Measurements from ENCODE around the gene CHRM2. TPM values are rescaled to one million over a fixed set of nuclear protein-coding genes. Genes with fewer than 3 reads are reported as not detected.

CHRM2 gene
- polyA plus RNA-seq, 1 donor from 2014 or later: 0.05 TPM

- H3K4me3 ChIP-seq (ENCODE audit: low read length): peak overlapping the region; percentile 78
- no peaks in the 10 kb centered on the region for H3K79me2 ChIP-seq (replicated peaks; ENCODE audit: insufficient read depth, low read length)
- H3K9ac ChIP-seq (ENCODE audit: low read length): no peak overlapping the region
- H3K27me3 ChIP-seq (ENCODE audit: insufficient read depth, low read depth, low read length): peaks cover 71% of the 10 kb centered on the region
- TF ChIP-seq MXI1 (conservative IDR thresholded peaks at IDR 0.05; ENCODE audit: poor library complexity, severe bottlenecking) (no peak), EP300 (conservative IDR thresholded peaks at IDR 0.05; ENCODE audit: poor library complexity, severe bottlenecking) (no peak), EZH2 (IDR thresholded peaks at IDR 0.05; ENCODE audit: borderline replicate concordance, insufficient read depth, low read length, poor library complexity, severe bottlenecking) (no peak), RAD21 (conservative IDR thresholded peaks at IDR 0.05) (no peak), CTCF (IDR thresholded peaks at IDR 0.05; ENCODE audit: poor library complexity, severe bottlenecking) (no peak), SMC3 (conservative IDR thresholded peaks at IDR 0.05; ENCODE audit: poor library complexity) (no peak)
- TF ChIP-seq, protein P1, sequence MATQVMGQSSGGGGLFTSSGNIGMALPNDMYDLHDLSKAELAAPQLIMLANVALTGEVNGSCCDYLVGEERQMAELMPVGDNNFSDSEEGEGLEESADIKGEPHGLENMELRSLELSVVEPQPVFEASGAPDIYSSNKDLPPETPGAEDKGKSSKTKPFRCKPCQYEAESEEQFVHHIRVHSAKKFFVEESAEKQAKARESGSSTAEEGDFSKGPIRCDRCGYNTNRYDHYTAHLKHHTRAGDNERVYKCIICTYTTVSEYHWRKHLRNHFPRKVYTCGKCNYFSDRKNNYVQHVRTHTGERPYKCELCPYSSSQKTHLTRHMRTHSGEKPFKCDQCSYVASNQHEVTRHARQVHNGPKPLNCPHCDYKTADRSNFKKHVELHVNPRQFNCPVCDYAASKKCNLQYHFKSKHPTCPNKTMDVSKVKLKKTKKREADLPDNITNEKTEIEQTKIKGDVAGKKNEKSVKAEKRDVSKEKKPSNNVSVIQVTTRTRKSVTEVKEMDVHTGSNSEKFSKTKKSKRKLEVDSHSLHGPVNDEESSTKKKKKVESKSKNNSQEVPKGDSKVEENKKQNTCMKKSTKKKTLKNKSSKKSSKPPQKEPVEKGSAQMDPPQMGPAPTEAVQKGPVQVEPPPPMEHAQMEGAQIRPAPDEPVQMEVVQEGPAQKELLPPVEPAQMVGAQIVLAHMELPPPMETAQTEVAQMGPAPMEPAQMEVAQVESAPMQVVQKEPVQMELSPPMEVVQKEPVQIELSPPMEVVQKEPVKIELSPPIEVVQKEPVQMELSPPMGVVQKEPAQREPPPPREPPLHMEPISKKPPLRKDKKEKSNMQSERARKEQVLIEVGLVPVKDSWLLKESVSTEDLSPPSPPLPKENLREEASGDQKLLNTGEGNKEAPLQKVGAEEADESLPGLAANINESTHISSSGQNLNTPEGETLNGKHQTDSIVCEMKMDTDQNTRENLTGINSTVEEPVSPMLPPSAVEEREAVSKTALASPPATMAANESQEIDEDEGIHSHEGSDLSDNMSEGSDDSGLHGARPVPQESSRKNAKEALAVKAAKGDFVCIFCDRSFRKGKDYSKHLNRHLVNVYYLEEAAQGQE (IDR thresholded peaks at IDR 0.05; ENCODE audit: borderline replicate concordance): no peak
- H3K27ac ChIP-seq (ENCODE audit: low read length): no peak overlapping the region
- H3F3A ChIP-seq (ENCODE audit: insufficient read depth, low read length, poor library complexity, severe bottlenecking): no peaks in the 10 kb centered on the region
- H3K9me3 ChIP-seq (ENCODE audit: low read length): no peaks in the 10 kb centered on the region
- no peaks in the 10 kb centered on the region for H4K20me1 ChIP-seq (ENCODE audit: insufficient read depth)
- H3K36me3 ChIP-seq (ENCODE audit: insufficient read depth, low read length): no peaks in the 10 kb centered on the region
- H3K9me2 ChIP-seq (ENCODE audit: insufficient read depth, low read length): no peaks in the 10 kb centered on the region
- no peak overlapping the region for H2AFZ ChIP-seq (ENCODE audit: low read depth, low read length)
- peak overlapping the region; percentile 98 for H3K4me2 ChIP-seq (ENCODE audit: low read length)
Observed at GRCh38 chr7:136869991-136870865, 1.8 kb downstream of the CHRM2 start.

- no peak overlapping the region for H3K9ac ChIP-seq (ENCODE audit: low read length)
- H2AFZ ChIP-seq (ENCODE audit: low read depth, low read length): no peak overlapping the region
- no peaks in the 10 kb centered on the region for H3K36me3 ChIP-seq (ENCODE audit: insufficient read depth, low read length)
- peak overlapping the region; percentile 78 for H3K4me3 ChIP-seq (ENCODE audit: low read length)
- no peaks in the 10 kb centered on the region for H3K79me2 ChIP-seq (replicated peaks; ENCODE audit: insufficient read depth, low read length)
- H3K27ac ChIP-seq (ENCODE audit: low read length): no peak overlapping the region
- H4K20me1 ChIP-seq (ENCODE audit: insufficient read depth): no peaks in the 10 kb centered on the region
- H3K27me3 ChIP-seq (ENCODE audit: insufficient read depth, low read depth, low read length): peaks cover 71% of the 10 kb centered on the region
- no peaks in the 10 kb centered on the region for H3K9me2 ChIP-seq (ENCODE audit: insufficient read depth, low read length)
- no peaks in the 10 kb centered on the region for H3F3A ChIP-seq (ENCODE audit: insufficient read depth, low read length, poor library complexity, severe bottlenecking)
- H3K9me3 ChIP-seq (ENCODE audit: low read length): no peaks in the 10 kb centered on the region
- peak overlapping the region; percentile 33 for H3K4me2 ChIP-seq (ENCODE audit: low read length)
- TF ChIP-seq TAF1 (IDR thresholded peaks at IDR 0.05; ENCODE audit: low read depth) (no peak), RAD21 (conservative IDR thresholded peaks at IDR 0.05) (no peak), MXI1 (conservative IDR thresholded peaks at IDR 0.05; ENCODE audit: poor library complexity, severe bottlenecking) (no peak), EP300 (conservative IDR thresholded peaks at IDR 0.05; ENCODE audit: poor library complexity, severe bottlenecking) (no peak), CTCF (IDR thresholded peaks at IDR 0.05; ENCODE audit: poor library complexity, severe bottlenecking) (peak; percentile 14), POLR2AphosphoS5 (IDR thresholded peaks at IDR 0.05) (no peak), EZH2 (IDR thresholded peaks at IDR 0.05; ENCODE audit: borderline replicate concordance, insufficient read depth, low read length, poor library complexity, severe bottlenecking) (no peak)
Observed at GRCh38 chr7:136870866-136871487, 2.5 kb downstream of the CHRM2 start.

Data from neural cell (in vitro differentiated cells).